ENCODE results near the gene NEDD4L.

The NEDD4L gene

GRCh38 chr18:58349650-58350049 is 305.6 kb downstream of the NEDD4L start:
- DNase-seq (ENCODE audit: low spot score), result no peak

- no peak for DNase-seq (ENCODE audit: low spot score)
These were observed 306.5 kb downstream of the NEDD4L start for GRCh38 chr18:58350526-58350925.

GRCh38 chr18:58351776-58352175 is 307.8 kb downstream of the NEDD4L start:
- DNase-seq (ENCODE audit: low spot score), result no peak

DNA sequence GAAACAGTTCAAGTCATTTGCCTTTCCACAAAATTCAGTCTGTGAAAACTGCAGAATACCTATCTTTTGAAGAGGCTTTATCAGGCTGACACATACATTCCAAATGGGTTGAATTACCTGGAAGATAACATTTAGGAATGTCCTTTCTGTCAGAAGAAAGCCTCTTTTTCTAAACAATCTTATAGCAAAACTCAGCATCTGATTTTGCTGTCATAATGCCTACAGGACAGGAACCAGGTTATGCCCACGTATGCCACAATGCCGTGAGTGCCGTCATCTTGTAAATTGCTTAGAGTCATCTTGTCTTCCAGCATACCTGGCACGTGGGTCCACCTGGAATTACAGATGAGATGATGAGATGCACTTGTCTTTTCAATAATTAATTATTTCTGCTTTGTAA is 309.6 kb downstream of the NEDD4L start:
- no peak for DNase-seq (ENCODE audit: low spot score)

- DNase-seq (ENCODE audit: low spot score), result no peak
These were observed 310.0 kb downstream of the NEDD4L start for GRCh38 chr18:58354051-58354450.

DNA sequence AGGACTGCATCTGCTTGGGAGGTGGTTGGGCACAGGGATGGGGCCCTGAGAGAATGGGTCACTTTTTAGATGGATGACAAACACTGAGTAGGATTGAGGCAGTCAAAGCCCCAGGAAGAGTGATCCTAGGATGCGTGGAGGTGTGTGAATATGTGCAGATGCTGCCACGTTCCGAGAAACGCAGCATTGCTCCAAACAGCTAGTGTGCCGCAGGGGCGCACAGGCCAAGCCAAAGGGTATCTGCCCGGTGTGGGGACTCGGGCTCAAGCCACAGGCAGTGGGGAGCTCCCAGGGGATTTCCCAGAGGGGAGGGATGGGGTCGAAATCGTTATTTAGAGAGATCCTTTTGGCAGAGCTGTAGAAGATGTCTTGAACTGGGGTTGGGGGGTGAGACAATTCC is 310.8 kb downstream of the NEDD4L start:
- DNase-seq (ENCODE audit: low spot score), result no peak

- DNase-seq (ENCODE audit: low spot score), result no peak
These were observed 311.2 kb downstream of the NEDD4L start for GRCh38 chr18:58355243-58355642.

GRCh38 chr18:58359218-58359617 is 315.2 kb downstream of the NEDD4L start:
- DNase-seq (ENCODE audit: low spot score), result no peak

GRCh38 chr18:58359620-58360019 is 315.6 kb downstream of the NEDD4L start:
- no peak for DNase-seq (ENCODE audit: low spot score)

- DNase-seq (ENCODE audit: low spot score), result no peak
These were observed 316.3 kb downstream of the NEDD4L start for GRCh38 chr18:58360324-58360723.

DNA sequence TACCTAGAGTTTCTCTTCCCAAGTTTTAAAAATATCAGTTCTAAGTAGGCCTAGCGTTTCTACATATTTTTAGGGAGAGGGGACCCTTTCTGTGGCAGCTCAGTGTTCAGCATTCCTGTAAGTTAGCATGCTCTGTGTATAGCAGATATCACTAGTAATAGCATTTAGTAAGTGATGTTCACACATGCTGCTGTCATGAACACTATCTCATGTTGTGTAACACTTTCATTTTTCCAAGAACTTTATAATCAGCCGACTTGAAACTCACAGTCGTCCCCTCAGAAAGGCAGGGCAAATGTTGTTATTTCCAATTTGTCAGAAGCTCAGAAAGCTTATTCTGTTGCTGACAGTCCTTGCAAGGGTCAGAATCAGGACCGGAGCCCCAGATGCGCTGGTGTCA is 317.2 kb downstream of the NEDD4L start:
- no peak for DNase-seq (ENCODE audit: low spot score)

DNA sequence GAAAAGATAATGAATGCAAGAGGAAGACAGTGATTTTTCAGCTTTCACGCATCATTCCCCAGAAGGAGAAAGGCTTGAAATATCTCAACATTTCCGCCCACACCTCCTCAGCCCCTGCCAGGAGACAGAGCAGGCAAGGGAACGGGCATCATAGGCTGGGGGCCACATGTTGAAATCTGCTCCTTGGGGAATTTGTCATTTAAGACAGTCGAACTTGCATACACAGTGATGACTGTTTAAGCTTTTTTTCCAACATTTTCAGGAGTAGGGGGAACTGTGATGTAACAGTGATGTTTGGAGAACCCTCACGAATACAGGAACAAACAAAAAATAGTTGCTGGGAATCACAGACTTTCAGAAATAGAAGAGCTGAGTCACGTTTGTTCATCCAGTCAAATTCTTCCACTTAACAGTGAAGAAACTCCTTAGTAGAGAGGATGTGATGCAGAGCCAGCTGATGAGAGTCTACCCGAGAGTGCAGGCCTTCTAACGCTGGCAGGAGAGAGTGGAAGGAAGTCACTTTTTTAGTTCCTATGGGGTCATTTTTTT is 318.1 kb downstream of the NEDD4L start:
- DNase-seq (ENCODE audit: low spot score), result peak; percentile 40

DNA sequence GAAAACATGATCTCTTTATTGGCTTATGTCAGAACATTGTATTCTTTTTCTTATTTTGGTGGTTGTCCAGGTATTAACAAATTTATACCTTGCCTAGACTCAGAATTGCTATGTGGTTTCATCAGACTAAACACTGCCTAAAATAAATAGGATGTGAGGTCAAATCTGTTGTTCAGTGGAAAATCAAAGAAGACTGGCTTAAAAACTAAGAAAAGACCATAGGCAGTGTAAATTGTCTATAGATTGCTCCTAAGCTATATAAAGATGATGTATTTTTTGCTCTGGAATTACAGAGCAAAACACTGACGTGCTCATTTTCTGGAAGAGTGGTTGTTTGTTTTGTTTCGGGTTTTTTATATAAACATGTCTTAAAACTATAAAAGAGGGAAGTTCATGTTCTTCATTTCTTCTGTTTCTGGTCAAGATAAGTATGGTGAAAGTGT is 318.8 kb downstream of the NEDD4L start:
- DNase-seq (ENCODE audit: low spot score), result no peak

DNA sequence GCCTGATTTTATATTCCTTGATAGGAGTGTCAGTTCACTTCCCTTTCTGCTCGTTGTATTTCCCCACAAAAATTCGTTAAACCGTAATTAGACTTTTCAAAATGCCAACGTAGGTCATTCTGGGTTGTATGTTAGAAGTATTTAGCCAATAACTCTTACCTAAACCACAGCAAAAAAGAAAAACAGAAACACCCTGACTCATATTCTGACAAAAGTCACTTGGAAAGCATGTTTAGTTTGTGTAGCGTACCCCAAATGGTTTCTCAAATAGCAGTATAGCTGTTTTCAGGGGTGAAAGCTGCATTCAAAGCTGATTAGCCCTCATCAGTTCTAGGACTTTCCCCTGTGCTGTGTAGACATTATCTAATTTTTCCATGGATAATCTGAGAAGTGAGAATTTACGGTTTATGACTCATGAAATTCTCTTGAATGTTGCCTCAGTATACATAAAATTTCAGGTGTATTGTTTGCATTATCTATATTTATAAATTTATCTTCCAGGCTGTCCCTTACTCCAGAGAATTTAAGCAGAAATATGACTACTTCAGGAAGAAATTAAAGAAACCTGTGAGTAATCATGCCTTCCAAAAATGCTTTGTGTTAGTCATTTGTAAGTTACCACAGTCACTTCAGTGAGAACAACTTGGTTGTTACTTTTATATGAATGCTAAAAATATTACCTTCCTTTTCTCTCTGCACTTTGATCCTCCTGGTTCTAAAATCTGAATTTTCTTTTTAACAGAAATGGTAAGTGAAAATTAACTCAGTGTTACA is 319.9 kb downstream of the NEDD4L start:
- DNase-seq (ENCODE audit: low spot score), result no peak

- DNase-seq (ENCODE audit: low spot score), result no peak
These were observed 321.0 kb downstream of the NEDD4L start for GRCh38 chr18:58364876-58365528.

- DNase-seq (ENCODE audit: low spot score), result no peak
These were observed 323.6 kb downstream of the NEDD4L start for GRCh38 chr18:58367425-58368140.

- DNase-seq (ENCODE audit: low spot score), result no peak
These were observed 325.6 kb downstream of the NEDD4L start for GRCh38 chr18:58369616-58370015.

GRCh38 chr18:58370038-58370580 is 326.1 kb downstream of the NEDD4L start:
- no peak for DNase-seq (ENCODE audit: low spot score)

DNA sequence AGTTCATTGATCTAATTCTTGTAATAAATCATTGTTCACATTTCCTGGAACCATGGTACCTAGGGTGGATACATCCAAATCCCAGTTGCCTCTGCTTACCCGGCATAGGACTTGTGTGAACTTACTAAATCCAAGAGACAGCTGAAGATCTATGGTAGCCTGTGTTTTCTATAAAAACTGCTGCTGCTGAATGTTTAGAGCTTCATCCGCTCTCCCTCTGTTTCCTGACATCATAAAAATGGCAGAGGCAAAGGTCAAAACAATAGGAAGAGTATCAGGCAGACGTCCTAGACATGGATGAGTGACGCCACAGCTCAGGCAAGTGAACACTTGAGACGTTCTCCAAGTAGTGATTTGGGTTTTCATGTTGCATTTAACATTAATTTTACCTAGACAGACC is 326.6 kb downstream of the NEDD4L start:
- no peak for DNase-seq (ENCODE audit: low spot score)

- no peak for DNase-seq (ENCODE audit: low spot score)
These were observed 329.5 kb downstream of the NEDD4L start for GRCh38 chr18:58373481-58373880.

- DNase-seq (ENCODE audit: low spot score), result no peak
These were observed 331.0 kb downstream of the NEDD4L start for GRCh38 chr18:58375051-58375450.
